PC-9 (cell line): ENCODE results near the gene BRD4. TPM values are rescaled to one million over a fixed set of nuclear protein-coding genes. Genes with fewer than 3 reads are reported as not detected.

Experiments used
- BruUV-seq: library from RNA; stranded (reverse); fragments of 400-500 nt; replicated peaks from 2 replicates; lab custom pipeline; 2021; lab: Mats Ljungman, UMichigan
- CTCF ChIA-PET: fragments of 300-600 bp; sonication (Branson Sonifier 250); formaldehyde crosslinking; loops from one replicate; lab custom pipeline; 2022; ENCODE audit warnings: antibody characterized with exemption; lab: Charles Lee
- POLR2A ChIA-PET: fragments of 300-600 bp; sonication (Branson Sonifier 250); formaldehyde crosslinking; loops from one replicate; lab custom pipeline; 2022; ENCODE audit warnings: antibody characterized with exemption; ENCODE audit not compliant: unreplicated experiment; lab: Charles Lee
- DNase-seq, 2 experiments: peaks; one replicate each; pipeline versions ENCODE4 v3.0.0 to v3.0.0-alpha.2; 2015 to 2022; ENCODE audit warnings: mixed read lengths in 1 of 2
- H2AFZ ChIP-seq: fragments of 200-600 bp; sonication (generic); 2 replicates; pipeline ENCODE4 v1.8.1; 2017; ENCODE audit warnings: antibody characterized with exemption
- H3F3A ChIP-seq: fragments of 200-600 bp; sonication (generic); 2 replicates; pipeline ENCODE4 v1.8.1; 2017; ENCODE audit warnings: antibody characterized with exemption, mild to moderate bottlenecking, low read depth; ENCODE audit not compliant: insufficient read depth
- H3K27ac ChIP-seq: fragments of 200-600 bp; sonication (generic); 2 replicates; pipeline ENCODE4 v1.6.1; 2016; ENCODE audit warnings: mixed run types
- H3K27me3 ChIP-seq: fragments of 200-600 bp; sonication (generic); 2 replicates; pipeline ENCODE4 v1.6.1; 2016; ENCODE audit warnings: low read depth, mixed run types; ENCODE audit not compliant: insufficient read depth
- H3K36me3 ChIP-seq: fragments of 200-600 bp; sonication (generic); 2 replicates; pipeline ENCODE4 v1.6.1; 2016; ENCODE audit warnings: low read depth, mixed run types
- H3K4me1 ChIP-seq: fragments of 200-600 bp; sonication (generic); replicated peaks from 2 replicates; pipeline ENCODE4 v1.6.1; 2016; ENCODE audit warnings: mixed run types; ENCODE audit not compliant: insufficient read depth
- H3K4me2 ChIP-seq: fragments of 200-600 bp; sonication (generic); 2 replicates; pipeline ENCODE4 v1.6.1; 2017; ENCODE audit warnings: mixed run types
- H3K4me3 ChIP-seq: fragments of 200-600 bp; sonication (generic); 2 replicates; pipeline ENCODE4 v1.6.1; 2016; ENCODE audit warnings: mixed run types
- H3K79me2 ChIP-seq: fragments of 200-600 bp; sonication (generic); 2 replicates; pipeline ENCODE4 v1.6.1; 2017; ENCODE audit warnings: low read depth, mixed run types
- H3K9me2 ChIP-seq: fragments of 200-600 bp; sonication (generic); 2 replicates; pipeline ENCODE4 v1.8.1; 2017; ENCODE audit warnings: mild to moderate bottlenecking; ENCODE audit not compliant: insufficient read depth
- H3K9me3 ChIP-seq: fragments of 200-600 bp; sonication (generic); 2 replicates; pipeline ENCODE4 v1.8.1; 2016; ENCODE audit warnings: low read depth; ENCODE audit not compliant: insufficient read depth
- H4K20me1 ChIP-seq: fragments of 200-600 bp; sonication (generic); 2 replicates; pipeline ENCODE4 v1.8.1; 2017; ENCODE audit not compliant: insufficient read depth
- CTCF ChIP-seq: fragments of 200-600 bp; sonication (generic); conservative IDR thresholded peaks from 2 replicates; pipeline ENCODE4 v1.6.1; 2017; ENCODE audit warnings: mixed run types, antibody characterized with exemption, mild to moderate bottlenecking, moderate library complexity
- EZH2 ChIP-seq: fragments of 200-600 bp; sonication (generic); IDR thresholded peaks from 2 replicates; pipeline ENCODE4 v1.8.0; 2017; ENCODE audit warnings: antibody characterized with exemption, low read depth
- intact Hi-C: fragments of 100-400 bp; cut with micrococcal nuclease; formaldehyde crosslinking; loops from one replicate; pipeline ENCODE4 v1.10.0; 2022; ENCODE audit not compliant: unreplicated experiment
- total RNA-seq: library from RNA; stranded (reverse); gene quantifications from 2 replicates; pipeline ENCODE4 v1.2.3, GENCODE V29; 2021

BRD4 gene
- total RNA-seq, 1 experiment from 2014 or later: 138 TPM

- H3K79me2 ChIP-seq: peaks cover 100% of the 10 kb centered on the region
- ChIA-PET CTCF (interaction anchor here (0.5 kb wide), 2 partner anchors 19 to 31 kb away, joined by 3 to 4 read pairs; no protein-coding TSS in a partner anchor), POLR2A (interaction anchor here (0.6 kb wide), 1 partner anchor 18 kb away, joined by 15 read pairs; no protein-coding TSS in a partner anchor)
- H3K9me3 ChIP-seq: no peaks in the 10 kb centered on the region
- H3K4me1 ChIP-seq: peaks cover 54% of the 10 kb centered on the region
- H3K36me3 ChIP-seq: no peaks in the 10 kb centered on the region
- H3K4me3 ChIP-seq: no peak overlapping the region
- H3K27ac ChIP-seq: peak overlapping the region; percentile 87
- TSS peak; percentile 32 for BruUV-seq
- H3K27me3 ChIP-seq: no peaks in the 10 kb centered on the region
- peaks cover 99% of the 10 kb centered on the region for H4K20me1 ChIP-seq
- DNase-seq: peak; percentile 63 to 77
- peaks cover 49% of the 10 kb centered on the region for H3F3A ChIP-seq
- H2AFZ ChIP-seq: no peak overlapping the region
- TF ChIP-seq CTCF (no peak), EZH2 (no peak)
- intact Hi-C loops: loop anchor here (5.0 kb wide), 1 partner anchor 136 kb away; the partner anchor contains the start of gene AKAP8L
- no peaks in the 10 kb centered on the region for H3K9me2 ChIP-seq
- H3K4me2 ChIP-seq: peak overlapping the region; percentile 49
Observed at GRCh38 chr19:15280915-15281683, 51.2 kb downstream of the BRD4 start.

- intact Hi-C loops: loop anchor here (5.0 kb wide), 1 partner anchor 137 kb away; the partner anchor contains the start of gene AKAP8L
- peak overlapping the region; percentile 87 for H3K27ac ChIP-seq
Observed at GRCh38 chr19:15280048-15280725, 52.2 kb downstream of the BRD4 start.

More at GRCh38 chr19:15280048-15280725, 52.2 kb downstream of the BRD4 start:
- no peaks in the 10 kb centered on the region for H3K9me3 ChIP-seq
- H3K79me2 ChIP-seq: peaks cover 100% of the 10 kb centered on the region
- H3F3A ChIP-seq: peaks cover 45% of the 10 kb centered on the region
- no TSS peak for BruUV-seq
- POLR2A ChIA-PET: interaction anchor here (0.6 to 0.7 kb wide), 2 partner anchors 18 to 46 kb away, joined by 3 to 15 read pairs; no protein-coding TSS in a partner anchor
- peak overlapping the region; percentile 49 for H3K4me2 ChIP-seq
- no peaks in the 10 kb centered on the region for H3K9me2 ChIP-seq
- DNase-seq: peak in 1 of 2 experiments; percentile 74
- H3K36me3 ChIP-seq: no peaks in the 10 kb centered on the region
- TF ChIP-seq EZH2 (no peak), CTCF (no peak)
- H2AFZ ChIP-seq: no peak overlapping the region
- H3K4me1 ChIP-seq: peaks cover 48% of the 10 kb centered on the region
- H4K20me1 ChIP-seq: peaks cover 99% of the 10 kb centered on the region
- H3K4me3 ChIP-seq: no peak overlapping the region
- H3K27me3 ChIP-seq: no peaks in the 10 kb centered on the region
- CTCF ChIA-PET: interaction anchor here (0.5 kb wide), 1 partner anchor 30 kb away, joined by 3 read pairs; no protein-coding TSS in a partner anchor
